Measurements from ENCODE around the gene CHRD. TPM values are rescaled to one million over a fixed set of nuclear protein-coding genes. Genes with fewer than 3 reads are reported as not detected.
"Not testable (repeated sequence)": the region's sequence is repeated elsewhere in the genome, so short reads cannot be mapped to it uniquely, and the experiment has no call there.

CHRD gene
- polyA plus RNA-seq, 1 donor: 10.6 TPM

GRCh38 chr3:184417619-184418327, 37.9 kb downstream of the CHRD start:
- peak; percentile 29 for DNase-seq

- DNase-seq: no peak
Observed at GRCh38 chr3:184419171-184419570, 39.3 kb downstream of the CHRD start.

- DNase-seq: no peak
Observed at GRCh38 chr3:184423561-184423960, 43.7 kb downstream of the CHRD start.

GRCh38 chr3:184426691-184427141, 46.9 kb downstream of the CHRD start:
- DNase-seq: no peak

- DNase-seq: no peak
Observed at GRCh38 chr3:184428561-184429175, 48.8 kb downstream of the CHRD start.

- DNase-seq: no peak
Observed at GRCh38 chr3:184429786-184430185, 49.9 kb downstream of the CHRD start.

- DNase-seq: no peak
Observed at GRCh38 chr3:184430940-184431339, 51.1 kb downstream of the CHRD start.

GRCh38 chr3:184433178-184433577, 53.3 kb downstream of the CHRD start:
- not testable (repeated sequence) for DNase-seq

GRCh38 chr3:184439096-184439495, 59.2 kb downstream of the CHRD start:
- DNase-seq: no peak

Other genes with a start within 250 kb of the CHRD start
- 54.6 TPM for gene EIF2B5, start 244.7 kb upstream of the CHRD start, polyA plus RNA-seq (ENCODE audit: insufficient read length)
- gene DVL3, start 224.7 kb upstream of the CHRD start, polyA plus RNA-seq (ENCODE audit: insufficient read length): 83.6 TPM
- gene AP2M1, start 205.2 kb upstream of the CHRD start, polyA plus RNA-seq (ENCODE audit: insufficient read length): 380 TPM
- gene ABCF3, start 193.9 kb upstream of the CHRD start, polyA plus RNA-seq (ENCODE audit: insufficient read length): 65.4 TPM
- 2.2 TPM for gene VWA5B2, start 150.5 kb upstream of the CHRD start, polyA plus RNA-seq (ENCODE audit: insufficient read length)
- gene ALG3, start 131.1 kb upstream of the CHRD start, polyA plus RNA-seq (ENCODE audit: insufficient read length): 37.0 TPM
- gene EEF1AKMT4, start 130.4 kb upstream of the CHRD start, polyA plus RNA-seq (ENCODE audit: insufficient read length): 2.2 TPM
- gene CAMK2N2, start 118.5 kb upstream of the CHRD start, polyA plus RNA-seq (ENCODE audit: insufficient read length): 0.25 TPM
- gene ECE2, start 104.0 kb upstream of the CHRD start, polyA plus RNA-seq (ENCODE audit: insufficient read length): not detected
- gene PSMD2, start 80.8 kb upstream of the CHRD start, polyA plus RNA-seq (ENCODE audit: insufficient read length): 252 TPM
- gene EIF4G1, start 65.4 kb upstream of the CHRD start, polyA plus RNA-seq (ENCODE audit: insufficient read length): 178 TPM
- 9.9 TPM for gene FAM131A, start 42.5 kb upstream of the CHRD start, polyA plus RNA-seq (ENCODE audit: insufficient read length)
- gene CLCN2, start 18.4 kb upstream of the CHRD start, polyA plus RNA-seq (ENCODE audit: insufficient read length): 13.1 TPM
- gene POLR2H, start 18.3 kb upstream of the CHRD start, polyA plus RNA-seq (ENCODE audit: insufficient read length): 106 TPM
- 3.3 TPM for gene THPO, start 1.8 kb upstream of the CHRD start, polyA plus RNA-seq (ENCODE audit: insufficient read length)
- 27.6 TPM for gene EPHB3, start 181.7 kb downstream of the CHRD start, polyA plus RNA-seq (ENCODE audit: insufficient read length)

All from left kidney (tissue), 2 donors.